Activated T-cell treated with anti-CD3 and anti-CD28 coated beads, Interleukin-2, amount 50 U/mL, for 72 hours (primary cell): ENCODE data around the gene TOPAZ1. TPM values are rescaled to one million over a fixed set of nuclear protein-coding genes. Genes with fewer than 3 reads are reported as not detected.

Source experiments
- ATAC-seq, 2 donors: fragments of 150-1000 bp; cut with Tn5 transposase; replicated peaks in 1 of 2; 2 replicates each; pipeline ENCODE4 v1.10.0; 2021; ENCODE audit warnings: moderate library complexity in 2 of 2, mild to moderate bottlenecking in 1 of 2
- DNase-seq, 2 donors: peaks; one replicate each; pipeline ENCODE4 v3.0.0; 2021 to 2022; ENCODE audit warnings: mixed read lengths in 1 of 2
- H3K27ac Mint-ChIP-seq: one replicate; pipeline ENCODE4 v1.8.0; 2022; ENCODE audit warnings: mild to moderate bottlenecking, moderate library complexity, mixed read lengths
- H3K27me3 Mint-ChIP-seq: one replicate; pipeline ENCODE4 v1.8.0; 2022; ENCODE audit warnings: low read depth, mixed read lengths
- H3K36me3 Mint-ChIP-seq, 2 donors: one replicate each; pipeline ENCODE4 v1.8.0; 2022; ENCODE audit warnings: mixed read lengths in 2 of 2, mild to moderate bottlenecking in 1 of 2; ENCODE audit not compliant: insufficient read depth in 2 of 2
- H3K4me1 Mint-ChIP-seq: one replicate; pipeline ENCODE4 v1.8.0; 2022; ENCODE audit warnings: low read depth, mixed read lengths
- H3K4me3 Mint-ChIP-seq, 2 donors: one replicate each; pipeline ENCODE4 v1.8.0; 2022; ENCODE audit warnings: mild to moderate bottlenecking in 2 of 2, mixed read lengths in 2 of 2, moderate library complexity in 2 of 2
- H3K9me3 Mint-ChIP-seq, 2 donors: one replicate each; pipeline ENCODE4 v1.8.0; 2022; ENCODE audit warnings: mixed read lengths in 2 of 2
- total RNA-seq, 2 donors: library from RNA; stranded (reverse); gene quantifications; one replicate each; pipeline ENCODE4 v1.2.3, GENCODE V29; 2022

Gene TOPAZ1
- total RNA-seq, 2 donors from 2014 or later, result not detected

- no peak overlapping the region for H3K4me3 Mint-ChIP-seq
- H3K4me1 Mint-ChIP-seq, result no peaks in the 10 kb centered on the region
- peak; percentile 51 to 54 for DNase-seq
- H3K9me3 Mint-ChIP-seq, result no peaks in the 10 kb centered on the region
- ATAC-seq, result no peak
- no peak overlapping the region for H3K27ac Mint-ChIP-seq
- H3K27me3 Mint-ChIP-seq, result peaks cover 6% of the 10 kb centered on the region
- no peaks in the 10 kb centered on the region for H3K36me3 Mint-ChIP-seq
These were observed 81.8 kb downstream of the TOPAZ1 start for GRCh38 chr3:44323341-44323955.

GRCh38 chr3:44324584-44324983 is 82.9 kb downstream of the TOPAZ1 start:
- Mint-ChIP-seq H3K4me1 (no peaks in the 10 kb centered on the region), H3K4me3 (no peak overlapping the region), H3K9me3 (no peaks in the 10 kb centered on the region), H3K27me3 (peaks cover 6% of the 10 kb centered on the region), H3K27ac (no peak overlapping the region), H3K36me3 (no peaks in the 10 kb centered on the region)
- no peak for DNase-seq
- ATAC-seq, result no peak

GRCh38 chr3:44326019-44326418 is 84.3 kb downstream of the TOPAZ1 start:
- Mint-ChIP-seq H3K27me3 (peaks cover 6% of the 10 kb centered on the region), H3K36me3 (no peaks in the 10 kb centered on the region), H3K9me3 (no peaks in the 10 kb centered on the region), H3K27ac (no peak overlapping the region), H3K4me3 (no peak overlapping the region), H3K4me1 (no peaks in the 10 kb centered on the region)
- ATAC-seq (no peak), DNase-seq (no peak)

GRCh38 chr3:44326515-44326914 is 84.8 kb downstream of the TOPAZ1 start:
- Mint-ChIP-seq H3K4me1 (no peaks in the 10 kb centered on the region), H3K27ac (no peak overlapping the region), H3K36me3 (no peaks in the 10 kb centered on the region), H3K27me3 (peaks cover 6% of the 10 kb centered on the region), H3K4me3 (no peak overlapping the region), H3K9me3 (no peaks in the 10 kb centered on the region)
- ATAC-seq, result no peak
- DNase-seq, result no peak

- Mint-ChIP-seq H3K36me3 (no peaks in the 10 kb centered on the region), H3K4me3 (no peak overlapping the region), H3K27ac (no peak overlapping the region), H3K9me3 (no peaks in the 10 kb centered on the region), H3K4me1 (no peaks in the 10 kb centered on the region), H3K27me3 (peaks cover 23% of the 10 kb centered on the region)
- no peak for DNase-seq
- no peak for ATAC-seq
These were observed 88.3 kb downstream of the TOPAZ1 start for GRCh38 chr3:44329946-44330345.

- Mint-ChIP-seq H3K27ac (no peak overlapping the region), H3K27me3 (peaks cover 21% of the 10 kb centered on the region), H3K4me3 (no peak overlapping the region), H3K36me3 (no peaks in the 10 kb centered on the region), H3K4me1 (no peaks in the 10 kb centered on the region), H3K9me3 (no peaks in the 10 kb centered on the region)
- DNase-seq (no peak), ATAC-seq (no peak)
These were observed 88.8 kb downstream of the TOPAZ1 start for GRCh38 chr3:44330444-44330843.

- Mint-ChIP-seq H3K4me1 (peaks cover 12% of the 10 kb centered on the region), H3K27me3 (peaks cover 16% of the 10 kb centered on the region), H3K27ac (no peak overlapping the region), H3K36me3 (peaks cover 0 to 2% of the 10 kb centered on the region in 2 donors), H3K9me3 (no peaks in the 10 kb centered on the region), H3K4me3 (no peak overlapping the region)
- DNase-seq (no peak), ATAC-seq (no peak)
These were observed 92.6 kb downstream of the TOPAZ1 start for GRCh38 chr3:44334326-44334725.

GRCh38 chr3:44337248-44337785 is 95.6 kb downstream of the TOPAZ1 start:
- Mint-ChIP-seq H3K27me3 (peaks cover 16% of the 10 kb centered on the region), H3K36me3 (peaks cover 0 to 4% of the 10 kb centered on the region in 2 donors), H3K9me3 (no peaks in the 10 kb centered on the region), H3K27ac (peak overlapping the region; percentile 98), H3K4me3 (peak overlapping the region; percentile 96 to 98), H3K4me1 (peaks cover 28% of the 10 kb centered on the region)
- ATAC-seq, result no peak
- no peak for DNase-seq

GRCh38 chr3:44338010-44338827 is 96.5 kb downstream of the TOPAZ1 start, which contains the start of gene TCAIM:
TCAIM (plus strand) TSS chr3:44338766; CDS start chr3:44354783, 16,017 bp downstream.
- H3K9me3 Mint-ChIP-seq, result no peaks in the 10 kb centered on the region
- peak within 1 kb of the TSS; percentile 98 for H3K27ac Mint-ChIP-seq
- DNase-seq (peak; percentile 98 to 99), ATAC-seq (peak; percentile 95)
- peaks cover 0 to 4% of the 10 kb centered on the region in 2 donors for H3K36me3 Mint-ChIP-seq
- H3K4me1 Mint-ChIP-seq, result peaks cover 28% of the 10 kb centered on the region
- peak within 1 kb of the TSS; percentile 96 to 98 for H3K4me3 Mint-ChIP-seq
- H3K27me3 Mint-ChIP-seq, result peaks cover 13% of the 10 kb centered on the region

- H3K4me3 Mint-ChIP-seq, result peak overlapping the region; percentile 96 to 98
- no peaks in the 10 kb centered on the region for H3K9me3 Mint-ChIP-seq
- H3K4me1 Mint-ChIP-seq, result peaks cover 28% of the 10 kb centered on the region
- H3K27me3 Mint-ChIP-seq, result peaks cover 8% of the 10 kb centered on the region
- no peak for DNase-seq
- peak overlapping the region; percentile 98 for H3K27ac Mint-ChIP-seq
- no peak for ATAC-seq
- H3K36me3 Mint-ChIP-seq, result peaks cover 0 to 4% of the 10 kb centered on the region in 2 donors
These were observed 97.1 kb downstream of the TOPAZ1 start for GRCh38 chr3:44338828-44339127.

GRCh38 chr3:44339181-44340057 is 97.7 kb downstream of the TOPAZ1 start:
- Mint-ChIP-seq H3K27me3 (peaks cover 3% of the 10 kb centered on the region), H3K36me3 (peaks cover 0 to 4% of the 10 kb centered on the region in 2 donors), H3K4me1 (peaks cover 28% of the 10 kb centered on the region), H3K27ac (peak overlapping the region; percentile 98), H3K4me3 (peak overlapping the region; percentile 96 to 98), H3K9me3 (no peaks in the 10 kb centered on the region)
- ATAC-seq, result no peak
- DNase-seq, result no peak

- no peaks in the 10 kb centered on the region for H3K9me3 Mint-ChIP-seq
- peak overlapping the region; percentile 96 to 98 for H3K4me3 Mint-ChIP-seq
- ATAC-seq (no peak), DNase-seq (no peak)
- peak overlapping the region; percentile 95 for H3K27ac Mint-ChIP-seq
- peaks cover 28% of the 10 kb centered on the region for H3K4me1 Mint-ChIP-seq
- H3K27me3 Mint-ChIP-seq, result no peaks in the 10 kb centered on the region
- H3K36me3 Mint-ChIP-seq, result peaks cover 0 to 4% of the 10 kb centered on the region in 2 donors
These were observed 98.3 kb downstream of the TOPAZ1 start for GRCh38 chr3:44340058-44340395.
